Right renal cortex interstitium (tissue), 3 donors: ENCODE results near the gene VWC2. TPM values are rescaled to one million over a fixed set of nuclear protein-coding genes. Genes with fewer than 3 reads are reported as not detected.

Experiments
- DNase-seq, 3 donors: peaks; one replicate each; pipeline ENCODE4 v3.0.0-alpha.2; 2013; ENCODE audit warnings: low read depth in 3 of 3, low spot score in 2 of 3
- polyA plus RNA-seq, 3 donors: library from polyadenylated mRNA; unstranded; fragments of 120-200 nt; gene quantifications; one replicate each; pipeline ENCODE4 v1.2.1, GENCODE V29; 2013; ENCODE audit not compliant: insufficient read length in 3 of 3

The VWC2 gene
- polyA plus RNA-seq, 3 donors, result 0.96 to 1.3 (median 1.0) TPM

DNA sequence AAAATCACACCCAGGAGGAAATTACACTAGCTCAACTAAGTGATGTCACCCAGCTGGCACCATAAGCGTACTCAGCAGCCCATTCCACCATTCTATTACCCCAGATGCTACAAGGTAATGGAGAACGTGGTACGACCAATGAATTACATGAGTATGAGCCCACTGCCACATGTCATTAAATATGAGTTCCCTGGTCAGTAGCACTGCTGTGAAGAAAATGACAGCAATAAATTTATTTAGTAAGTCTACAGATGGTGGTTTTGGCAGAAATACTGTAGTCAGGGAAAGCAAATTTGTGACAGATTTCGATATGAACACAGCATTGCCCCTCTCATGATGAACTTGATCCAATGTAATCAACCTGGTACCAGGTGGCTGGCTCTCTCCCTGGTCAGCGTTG lies 154.2 kb downstream of the VWC2 start:
- no peak for DNase-seq

DNA sequence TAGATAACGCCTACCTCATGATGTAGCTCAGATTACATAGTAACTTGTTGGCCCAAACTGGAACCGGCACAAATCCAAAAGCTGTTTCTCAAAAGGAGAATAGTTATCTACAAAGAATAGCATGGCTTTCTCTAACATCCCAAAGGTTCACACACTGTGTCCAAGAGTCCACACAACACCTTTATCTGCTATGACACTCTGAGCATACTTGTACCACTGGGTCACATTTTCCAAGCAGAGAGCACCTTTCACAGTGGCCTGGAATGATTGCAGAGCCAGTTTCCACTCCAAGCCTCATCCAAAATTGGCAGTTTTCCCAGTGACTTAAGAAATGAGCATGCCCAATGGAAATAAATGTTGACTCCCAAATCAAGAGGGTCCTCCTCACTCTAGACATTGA lies 155.3 kb downstream of the VWC2 start:
- no peak for DNase-seq

DNA sequence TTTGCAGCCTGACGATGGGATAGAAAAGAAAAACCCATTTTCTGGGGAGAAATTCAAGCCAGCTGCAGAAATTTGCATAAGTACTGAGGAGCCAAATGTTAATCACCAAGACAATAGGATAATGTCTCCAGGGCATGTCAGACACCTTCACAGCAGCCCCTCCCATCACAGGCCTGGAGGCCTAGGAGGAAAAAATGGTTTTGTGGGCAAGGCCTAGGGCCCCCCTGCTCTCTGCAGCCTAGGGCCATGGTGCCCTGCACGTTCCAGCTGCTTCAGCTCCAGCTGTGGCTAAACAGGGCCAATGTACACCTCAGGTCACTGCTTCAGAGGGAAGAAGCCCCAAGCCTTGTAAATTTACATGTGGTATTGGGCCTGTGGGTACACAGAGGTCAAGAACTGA lies 158.2 kb downstream of the VWC2 start:
- DNase-seq, result no peak

DNA sequence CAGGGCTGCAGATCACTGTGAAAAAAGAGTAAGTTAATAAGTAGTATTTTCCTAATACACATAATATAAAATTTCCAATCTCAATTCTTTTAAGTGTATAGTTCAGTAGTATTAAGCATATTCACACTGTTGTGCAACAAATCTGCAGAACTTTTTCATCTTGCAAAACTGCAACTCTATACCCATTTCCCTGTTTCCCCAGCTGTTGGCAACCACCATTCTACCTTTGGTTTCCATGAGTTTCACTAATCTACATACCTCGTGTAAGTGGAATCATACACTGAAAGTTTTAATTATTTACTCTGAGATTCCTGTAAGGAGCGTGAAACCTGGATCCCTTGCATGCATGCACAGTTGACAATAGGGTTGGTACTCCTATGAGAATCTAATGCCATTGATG lies 164.2 kb downstream of the VWC2 start:
- no peak for DNase-seq
